ENCODE measurements around the gene NTMT1.

The NTMT1 gene

DNA sequence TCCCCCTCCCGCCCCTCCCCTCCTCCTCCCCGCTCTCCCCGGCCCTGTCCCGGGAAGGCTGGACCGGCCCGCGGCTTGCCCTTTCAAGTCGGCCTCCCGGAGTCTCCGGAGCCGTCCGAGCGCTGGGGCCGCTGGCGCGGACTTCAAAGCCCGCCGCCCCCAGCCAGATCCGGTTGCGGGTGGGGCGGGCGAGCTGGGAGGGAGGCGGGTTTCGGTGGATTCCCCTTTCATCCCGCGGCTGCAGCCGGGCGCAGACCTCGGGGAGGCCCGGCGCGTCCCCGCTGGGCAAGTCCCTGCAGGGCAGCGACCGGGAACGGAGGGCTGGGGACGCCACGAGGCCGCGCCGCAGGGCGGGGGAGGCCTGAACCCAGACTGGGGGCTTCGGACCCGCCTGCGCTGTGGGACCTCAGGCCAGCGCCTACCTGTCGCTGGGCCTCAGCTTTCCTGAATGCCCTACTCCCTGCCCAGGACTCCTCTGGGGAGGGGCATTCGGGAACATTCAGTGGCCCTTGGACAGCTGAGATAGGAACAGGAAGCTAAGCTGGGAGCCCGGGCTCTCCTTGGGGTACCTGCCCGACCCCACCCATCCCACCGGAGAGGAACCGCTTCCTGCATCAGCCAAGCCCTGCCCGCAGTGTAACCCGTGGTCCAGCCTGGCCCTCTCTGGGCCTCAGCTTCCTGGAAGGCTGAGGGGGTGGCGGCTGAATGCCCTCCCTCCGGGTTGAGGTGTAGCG, 28.4 kb upstream of the NTMT1 start:
- DNase-seq = no peak

GRCh38 chr9:129598089-129598596, 27.8 kb upstream of the NTMT1 start:
- DNase-seq = peak; percentile 45

- DNase-seq = no peak
These were observed 24.8 kb upstream of the NTMT1 start for GRCh38 chr9:129601082-129601674.

DNA sequence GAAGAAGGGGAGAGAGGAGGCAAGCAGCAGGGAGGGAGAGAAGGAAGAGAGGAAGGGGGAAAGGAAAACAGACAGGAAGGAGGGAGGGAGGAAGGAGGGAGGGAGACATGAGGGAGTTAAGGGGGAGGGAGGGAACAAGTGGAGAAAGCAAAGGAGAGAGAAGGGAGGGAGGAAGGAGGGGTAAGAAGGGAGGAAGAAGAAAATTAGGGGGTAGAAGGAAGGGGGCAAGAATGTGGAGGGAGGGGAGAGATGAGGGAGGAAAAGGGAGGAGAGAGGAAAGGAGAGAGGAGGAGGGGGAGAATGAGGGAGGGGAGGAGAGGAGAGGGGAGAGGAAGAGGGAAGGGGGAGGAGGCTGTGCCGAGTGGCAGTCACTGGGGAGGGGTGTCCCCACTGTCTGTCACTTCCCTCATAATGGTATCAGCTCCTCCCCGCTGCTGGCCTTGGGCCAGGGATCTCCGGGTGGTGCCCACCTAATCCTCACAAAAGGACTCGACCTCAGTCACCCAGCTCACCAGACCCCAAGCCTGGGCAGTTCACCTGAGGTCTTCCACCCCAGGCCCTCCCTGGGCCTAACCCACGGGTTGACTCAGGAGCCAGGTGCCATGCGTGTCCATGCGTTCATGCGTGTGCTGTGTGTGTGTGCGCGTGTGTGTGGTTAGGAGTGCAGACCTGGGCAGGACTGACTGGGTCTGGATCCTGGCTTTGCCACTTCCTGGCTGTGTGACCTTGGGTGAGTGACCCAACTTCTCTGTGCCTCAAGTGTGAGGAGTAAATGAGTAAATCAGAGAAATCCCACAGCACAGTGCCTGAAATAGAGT, 23.2 kb upstream of the NTMT1 start:
- DNase-seq = no peak

DNA sequence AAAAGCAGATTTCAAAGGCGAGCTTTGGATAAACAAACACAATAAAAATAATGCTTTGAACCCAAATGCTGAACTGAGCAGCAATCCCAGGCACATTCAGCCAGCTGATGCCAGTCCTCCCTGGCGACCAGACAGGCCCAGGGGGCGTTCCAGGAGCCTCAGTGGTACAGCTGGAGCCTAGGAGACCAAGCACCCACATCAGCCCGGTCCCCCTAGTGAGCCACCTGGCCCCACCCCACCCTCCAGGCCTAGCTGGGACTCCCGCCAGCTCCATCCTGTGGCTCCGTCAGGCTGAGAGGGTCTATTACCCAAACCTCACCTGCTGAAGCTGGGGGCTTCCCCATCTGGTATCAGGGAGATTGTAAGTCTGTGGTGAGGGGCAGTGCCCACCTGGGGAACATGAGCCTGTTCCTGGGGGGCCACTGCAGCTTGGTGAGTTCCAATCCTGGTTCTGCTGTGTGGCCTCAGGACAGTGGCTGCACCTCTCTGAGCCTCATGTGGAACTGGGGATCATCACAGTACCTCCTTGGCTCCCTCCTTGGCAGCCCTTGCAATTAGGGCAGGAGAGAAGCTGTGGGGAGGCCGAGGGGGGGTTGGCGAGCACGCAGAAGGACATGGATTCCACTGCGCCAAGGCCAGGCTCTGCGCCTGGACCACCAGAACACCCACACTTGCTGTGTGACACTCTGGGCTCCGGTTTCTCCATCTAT, 21.8 kb upstream of the NTMT1 start:
- DNase-seq = no peak

DNA sequence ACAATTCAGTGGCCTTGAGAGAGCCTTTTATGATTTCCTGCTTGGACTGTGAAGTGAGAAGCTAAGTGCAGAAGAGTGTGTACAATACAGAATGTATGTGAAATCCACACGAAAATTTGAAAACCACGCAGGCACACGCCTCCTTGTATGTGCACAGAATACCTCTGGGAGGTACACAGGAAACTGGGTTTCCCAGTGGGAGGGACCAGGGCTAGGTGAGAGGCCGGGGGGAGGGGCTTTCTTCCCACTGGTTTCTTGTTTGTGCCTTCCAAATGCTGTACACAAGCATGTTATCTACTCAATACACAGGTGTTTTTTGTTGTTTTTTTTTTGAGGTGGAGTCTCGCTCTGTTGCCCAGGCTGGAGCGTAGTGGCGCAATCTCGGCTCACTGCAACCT, 21.2 kb upstream of the NTMT1 start:
- no peak for DNase-seq

GRCh38 chr9:129606161-129607026, 19.6 kb upstream of the NTMT1 start:
- no peak for DNase-seq

- no peak for DNase-seq
These were observed 19.0 kb upstream of the NTMT1 start for GRCh38 chr9:129607027-129607387.

DNA sequence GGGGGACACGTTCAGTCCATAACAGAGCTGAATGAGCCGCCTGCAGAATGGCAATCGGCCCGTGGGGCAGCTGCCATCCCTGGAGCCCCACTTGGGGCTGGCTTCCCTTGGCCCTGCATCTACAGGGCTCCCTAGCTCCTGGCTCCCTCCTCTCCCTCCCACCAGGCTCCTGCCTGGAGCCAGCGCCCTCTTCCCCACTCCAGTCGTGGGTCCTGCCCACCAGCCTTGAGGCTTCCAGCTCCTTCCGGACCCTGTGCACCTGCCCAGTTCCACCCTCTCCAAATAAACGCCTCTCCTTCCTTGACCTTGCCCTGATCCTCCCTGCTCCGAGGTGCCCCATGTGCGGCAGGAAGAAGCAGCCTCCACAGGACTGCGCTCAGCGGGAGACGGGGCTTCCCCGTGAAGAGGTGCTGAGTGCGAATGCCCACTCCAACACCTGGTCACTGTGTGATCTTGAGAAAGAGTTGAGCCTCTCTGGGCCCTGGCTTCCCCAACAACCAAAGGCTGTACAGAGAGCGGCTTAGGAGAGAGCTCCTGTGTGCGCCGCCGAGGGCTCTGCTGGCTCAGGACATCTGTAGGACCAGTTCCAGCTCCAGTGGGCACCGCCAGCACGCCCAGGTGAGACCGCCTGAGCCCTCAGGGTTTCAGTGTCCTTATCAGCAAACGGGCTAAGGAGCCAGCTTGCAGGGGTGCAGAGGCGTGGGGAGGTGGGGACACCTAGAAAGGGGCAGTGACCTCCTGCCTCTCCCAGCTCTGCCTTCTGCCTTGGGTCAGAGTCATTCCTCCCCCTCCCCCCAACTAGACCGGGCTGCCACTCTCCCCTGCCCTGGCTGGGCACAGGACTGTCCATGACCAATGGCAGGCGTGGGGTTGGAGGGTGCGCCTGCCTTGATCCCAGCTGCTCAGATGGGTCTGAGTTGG, 17.1 kb upstream of the NTMT1 start:
- no peak for DNase-seq

DNA sequence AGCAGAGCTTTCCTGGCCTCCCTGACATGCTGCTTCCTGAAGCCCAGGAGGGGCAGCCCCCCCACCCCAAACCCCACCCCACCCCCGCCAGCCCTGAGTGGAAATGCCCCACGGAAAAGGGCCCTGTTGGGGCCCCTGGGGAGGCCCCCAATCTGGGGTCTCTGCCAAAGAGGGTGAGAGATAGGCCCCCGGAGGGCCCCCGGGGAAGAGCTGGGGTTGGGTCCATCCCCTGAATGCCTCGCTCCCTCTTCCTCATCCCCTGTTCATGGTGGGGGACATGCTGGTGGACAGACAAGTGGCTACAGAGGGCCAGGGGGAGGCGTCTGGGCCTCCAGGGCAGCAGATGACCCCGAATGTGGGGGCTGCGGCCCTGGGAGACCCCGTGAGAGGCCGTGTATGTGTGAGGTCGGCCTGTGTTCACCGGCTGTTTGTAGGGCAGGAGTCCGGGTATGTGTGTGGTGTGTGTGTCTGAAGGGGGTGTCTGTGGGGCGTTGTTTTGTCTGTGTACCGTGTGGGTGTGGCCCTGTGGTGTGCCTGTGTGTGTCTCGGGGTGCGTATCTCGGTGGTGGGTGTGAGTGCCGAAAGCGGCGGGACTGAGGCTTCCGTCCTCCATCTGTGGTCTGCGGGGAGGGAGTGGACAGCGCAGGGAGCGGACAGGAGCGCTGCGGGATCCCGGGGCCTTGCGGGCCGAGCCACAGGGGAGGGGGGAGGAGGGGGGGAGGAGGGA, 16.3 kb upstream of the NTMT1 start:
- DNase-seq = peak; percentile 18

DNA sequence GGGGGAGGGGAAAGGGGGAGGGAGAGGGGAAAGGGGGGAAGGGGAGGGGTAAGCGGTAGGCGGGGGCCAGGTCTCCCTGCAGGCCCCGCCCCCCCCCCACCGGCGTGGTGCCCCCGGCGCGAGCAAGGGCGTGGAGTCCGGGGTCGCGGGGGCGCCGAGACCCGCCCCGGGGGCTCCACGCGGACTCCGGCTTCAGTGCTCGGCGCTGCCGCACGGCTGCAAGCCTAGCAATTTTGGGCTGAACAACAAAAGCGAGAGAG, 15.8 kb upstream of the NTMT1 start:
- DNase-seq = no peak

- DNase-seq = peak; percentile 39
These were observed 15.3 kb upstream of the NTMT1 start for GRCh38 chr9:129610473-129611306.

GRCh38 chr9:129611307-129611800, 14.6 kb upstream of the NTMT1 start:
- DNase-seq = no peak

- DNase-seq = no peak
These were observed 13.8 kb upstream of the NTMT1 start for GRCh38 chr9:129612123-129612522.

DNA sequence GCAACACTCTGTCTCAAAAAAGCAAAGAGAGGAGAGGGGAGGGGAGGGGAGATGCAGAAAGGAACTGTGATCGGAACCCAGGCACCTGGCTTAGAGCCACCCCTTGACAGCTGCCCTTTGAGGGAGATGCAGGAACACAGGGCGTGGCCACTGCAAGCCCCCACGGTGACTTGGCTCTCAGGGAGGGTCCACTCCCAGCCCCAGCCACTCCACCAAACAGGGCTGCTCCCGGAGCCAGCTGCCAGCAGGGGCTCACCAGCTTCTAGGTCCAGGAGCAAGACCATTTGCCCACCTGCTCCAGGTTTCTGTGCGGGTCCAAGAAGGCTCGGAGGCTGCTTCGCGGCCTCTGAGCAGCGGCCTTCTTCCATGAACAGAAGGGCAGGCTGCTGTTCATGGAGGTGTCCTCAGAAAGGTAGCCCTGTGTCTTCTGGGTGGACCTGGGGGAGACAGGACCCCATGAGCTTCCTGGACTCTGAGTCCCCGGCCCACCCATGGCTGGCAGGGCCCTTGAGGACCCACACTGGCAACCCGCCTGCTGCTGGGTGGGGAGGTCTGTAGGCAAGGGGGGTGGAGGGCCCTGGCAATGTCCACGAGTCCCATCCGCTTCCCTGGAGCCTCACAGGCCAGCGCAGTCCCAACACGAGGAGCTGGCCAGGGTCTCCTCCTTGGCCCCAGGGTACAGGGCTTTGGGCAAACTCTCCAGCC, 13.0 kb upstream of the NTMT1 start:
- DNase-seq = no peak

GRCh38 chr9:129613520-129614175, 12.3 kb upstream of the NTMT1 start:
- no peak for DNase-seq

DNA sequence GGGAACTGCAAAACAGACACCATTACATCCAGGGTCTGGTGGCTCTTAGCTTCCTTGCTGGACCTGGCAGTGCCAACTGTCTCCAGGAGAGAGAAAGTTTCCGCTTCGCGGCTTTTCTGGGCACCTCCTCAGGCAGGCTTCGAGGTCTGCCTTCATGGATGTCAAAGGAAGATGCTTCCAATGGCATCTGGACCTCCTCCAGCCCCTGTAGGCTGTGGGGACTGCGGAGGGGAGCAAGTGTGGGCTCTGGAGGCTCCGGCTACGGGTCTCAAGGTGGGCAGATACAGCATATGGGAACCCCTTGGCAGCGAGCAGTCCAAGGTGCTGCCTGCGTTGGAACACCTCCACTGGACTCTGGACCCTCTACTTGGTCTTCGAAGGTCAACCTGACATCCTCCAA, 11.0 kb upstream of the NTMT1 start:
- no peak for DNase-seq
